SK-N-SH (cell line): Measurements from ENCODE around the gene RYR3. TPM values are rescaled to one million over a fixed set of nuclear protein-coding genes. Genes with fewer than 3 reads are reported as not detected.

Experiments used
- CTCF ChIA-PET: fragments of 300-600, 350-600 bp; formaldehyde crosslinking; extraction: SDS; loops from one replicate; lab custom pipeline; 2021; lab: Yijun Ruan, JAX
- POLR2A ChIA-PET: fragments of 350-600 bp; sonication (Branson Sonifier 250); formaldehyde crosslinking; extraction: SDS; loops from one replicate; lab custom pipeline; 2020; ENCODE audit warnings: antibody characterized with exemption, inconsistent platforms; lab: Yijun Ruan, JAX
- DNase-seq: peaks from one replicate; pipeline ENCODE4 v3.0.0; 2012
- H2AFZ ChIP-seq: fragments of 200-600 bp; sonication (generic); 2 replicates; pipeline ENCODE4 v1.8.1; 2016; ENCODE audit warnings: antibody characterized with exemption, mild to moderate bottlenecking, low read depth
- H3F3A ChIP-seq: fragments of 200-600 bp; sonication (generic); replicated peaks from 2 replicates; pipeline ENCODE3; 2016; ENCODE audit warnings: antibody characterized with exemption, mild to moderate bottlenecking; ENCODE audit not compliant: insufficient read depth
- H3K27ac ChIP-seq, 2 experiments: fragments of 200-500 bp in 1 of 2; fragments of 200-600 bp in 1 of 2; sonication (Bioruptor generic) in 1 of 2; sonication (generic), shearing (Covaris generic) in 1 of 2; 2 replicates each; pipeline versions ENCODE4 v1.5.1 to v1.6.1; 2014 to 2016; ENCODE audit warnings: low read depth in 2 of 2, inconsistent platforms in 1 of 2, low read length in 1 of 2, mild to moderate bottlenecking in 1 of 2, mixed read lengths in 1 of 2
- H3K27me3 ChIP-seq: fragments of 200-600 bp; sonication (generic), shearing (Covaris generic); 2 replicates; pipeline ENCODE4 v1.6.1; 2016; ENCODE audit warnings: mixed run types; ENCODE audit not compliant: insufficient read depth
- H3K36me3 ChIP-seq, 2 experiments: fragments of 200-500 bp in 1 of 2; fragments of 200-600 bp in 1 of 2; sonication (Bioruptor generic) in 1 of 2; sonication (generic) in 1 of 2; replicated peaks in 1 of 2; 2 replicates each; pipeline versions ENCODE3 to v1.5.1; 2014 to 2016; ENCODE audit warnings: low read length in 1 of 2, mild to moderate bottlenecking in 1 of 2; ENCODE audit not compliant: insufficient read depth in 2 of 2, control insufficient read depth in 1 of 2
- H3K4me1 ChIP-seq, 2 experiments: fragments of 200-500 bp in 1 of 2; fragments of 200-600 bp in 1 of 2; sonication (Bioruptor generic) in 1 of 2; sonication (generic), shearing (Covaris generic) in 1 of 2; 2 replicates each; pipeline versions ENCODE4 v1.5.1 to v1.6.1; 2014 to 2016; ENCODE audit warnings: low read depth in 1 of 2, low read length in 1 of 2, mixed run types in 1 of 2; ENCODE audit not compliant: insufficient read depth in 2 of 2, control insufficient read depth in 1 of 2
- H3K4me2 ChIP-seq: fragments of 200-600 bp; sonication (generic), shearing (Covaris generic); 2 replicates; pipeline ENCODE4 v1.6.1; 2017; ENCODE audit warnings: mixed run types
- H3K4me3 ChIP-seq, 2 experiments: fragments of 200-500 bp in 1 of 2; fragments of 200-600 bp in 1 of 2; sonication (Bioruptor generic) in 1 of 2; sonication (generic), shearing (Covaris generic) in 1 of 2; 2 replicates each; pipeline versions ENCODE4 v1.5.1 to v1.8.1; 2014 to 2016; ENCODE audit warnings: low read depth in 2 of 2, inconsistent platforms in 1 of 2, low read length in 1 of 2, mild to moderate bottlenecking in 1 of 2, mixed read lengths in 1 of 2, moderate library complexity in 1 of 2
- H3K79me2 ChIP-seq: fragments of 200-600 bp; sonication (generic); 2 replicates; pipeline ENCODE4 v1.8.1; 2017; ENCODE audit warnings: mild to moderate bottlenecking; ENCODE audit not compliant: insufficient read depth
- H3K9ac ChIP-seq: fragments of 200-600 bp; sonication (generic); 2 replicates; pipeline ENCODE4 v1.6.1; 2017; ENCODE audit warnings: mixed run types
- H3K9me2 ChIP-seq: fragments of 200-600 bp; sonication (generic); 2 replicates; pipeline ENCODE4 v1.6.1; 2017; ENCODE audit warnings: mixed run types
- H3K9me3 ChIP-seq: fragments of 200-600 bp; sonication (generic); 2 replicates; pipeline ENCODE4 v1.6.1; 2017; ENCODE audit warnings: mixed run types, mild to moderate bottlenecking, moderate library complexity
- H4K20me1 ChIP-seq: fragments of 200-600 bp; sonication (generic); 2 replicates; pipeline ENCODE4 v1.6.1; 2017; ENCODE audit warnings: mild to moderate bottlenecking, mixed run types; ENCODE audit not compliant: insufficient read depth
- ELF1 ChIP-seq: IDR thresholded peaks from 2 replicates; pipeline ENCODE4 v1.4.0; 2012
- EP300 ChIP-seq, 2 experiments: IDR thresholded peaks; 2 replicates each; pipeline versions ENCODE4 v1.4.0 to v1.6.1; 2012; ENCODE audit warnings: borderline replicate concordance in 1 of 2, low read depth in 1 of 2, low read length in 1 of 2
- FOSL2 ChIP-seq: IDR thresholded peaks from 2 replicates; pipeline ENCODE4 v1.4.0; 2012; ENCODE audit warnings: low read depth, mild to moderate bottlenecking, moderate library complexity, borderline replicate concordance
- FOXM1 ChIP-seq: IDR thresholded peaks from 2 replicates; pipeline ENCODE4 v1.4.0; 2012; ENCODE audit warnings: low read depth, mild to moderate bottlenecking
- JUND ChIP-seq: IDR thresholded peaks from 2 replicates; pipeline ENCODE4 v1.4.0; 2012
- MAX ChIP-seq: IDR thresholded peaks from 2 replicates; pipeline ENCODE4 v1.4.0; 2012; ENCODE audit warnings: low read depth
- MXI1 ChIP-seq: IDR thresholded peaks from 2 replicates; pipeline ENCODE4 v1.6.1; 2012; ENCODE audit warnings: mild to moderate bottlenecking, low read depth, low read length, improper control_type of control experiment
- NFIC ChIP-seq: IDR thresholded peaks from 2 replicates; pipeline ENCODE4 v1.4.0; 2012; ENCODE audit warnings: borderline replicate concordance
- POLR2AphosphoS5 ChIP-seq: IDR thresholded peaks from 2 replicates; pipeline ENCODE4 v1.6.1; 2012; ENCODE audit warnings: low read depth, low read length
- RAD21 ChIP-seq: IDR thresholded peaks from 2 replicates; pipeline ENCODE4 v1.6.1; 2012; ENCODE audit warnings: mild to moderate bottlenecking, low read length
- RCOR1 ChIP-seq: fragments of 150-350 bp; IDR thresholded peaks from 2 replicates; pipeline ENCODE4 v1.6.1; 2017; ENCODE audit warnings: antibody characterized with exemption, low read length
- RXRA ChIP-seq: IDR thresholded peaks from 2 replicates; pipeline ENCODE4 v1.4.0; 2012; ENCODE audit warnings: low read depth, mild to moderate bottlenecking, borderline replicate concordance
- SIN3A ChIP-seq: IDR thresholded peaks from 2 replicates; pipeline ENCODE4 v1.6.1; 2012; ENCODE audit warnings: low read depth, mild to moderate bottlenecking, low read length, moderate library complexity, borderline replicate concordance
- SMC3 ChIP-seq: IDR thresholded peaks from 2 replicates; pipeline ENCODE4 v1.6.1; 2012; ENCODE audit warnings: low read depth, low read length, improper control_type of control experiment
- TCF12 ChIP-seq: IDR thresholded peaks from 2 replicates; pipeline ENCODE4 v1.4.0; 2012
- TEAD4 ChIP-seq: IDR thresholded peaks from 2 replicates; pipeline ENCODE4 v1.4.0; 2012; ENCODE audit warnings: mild to moderate bottlenecking, borderline replicate concordance; ENCODE audit not compliant: insufficient read depth
- YY1 ChIP-seq: IDR thresholded peaks from 2 replicates; pipeline ENCODE4 v1.4.0; 2012; ENCODE audit warnings: low read depth, mild to moderate bottlenecking
- WGBS: methylation state at CpG from one replicate; pipeline ENCODE4 v1.1.6; 2017; ENCODE audit warnings: low lambda C conversion rate; 5-methylcytosine and 5-hydroxymethylcytosine counted together
- polyA plus RNA-seq, 3 experiments: library from polyadenylated mRNA; depleted of rRNA; stranded (reverse); fragments of >200 nt; gene quantifications; 2 replicates each; pipeline ENCODE4 v1.2.3, GENCODE V29; 2012
- TF ChIP-seq, protein P1 (sequence below): IDR thresholded peaks from 2 replicates; pipeline ENCODE4 v1.4.0; 2012; ENCODE audit warnings: low read depth, borderline replicate concordance
- TF ChIP-seq, protein P2 (sequence below): IDR thresholded peaks from 2 replicates; pipeline ENCODE4 v1.6.1; 2012; ENCODE audit warnings: mild to moderate bottlenecking, low read depth, low read length, moderate library complexity

The RYR3 gene
- polyA plus RNA-seq, 1 of the 3 experiments (the other 2 are of a cell fraction) = 0.02 TPM

GRCh38 chr15:33584797-33585196, 274.0 kb downstream of the RYR3 start (continued):
- peak; percentile 91 for TF ChIP-seq FOSL2
- peak; percentile 35; the same call in 1 of the 2 replicates for TF ChIP-seq RXRA
- TF ChIP-seq MAX = peak; percentile 78; the same call in 1 of the 2 replicates
- no peak for TF ChIP-seq FOXM1

DNA sequence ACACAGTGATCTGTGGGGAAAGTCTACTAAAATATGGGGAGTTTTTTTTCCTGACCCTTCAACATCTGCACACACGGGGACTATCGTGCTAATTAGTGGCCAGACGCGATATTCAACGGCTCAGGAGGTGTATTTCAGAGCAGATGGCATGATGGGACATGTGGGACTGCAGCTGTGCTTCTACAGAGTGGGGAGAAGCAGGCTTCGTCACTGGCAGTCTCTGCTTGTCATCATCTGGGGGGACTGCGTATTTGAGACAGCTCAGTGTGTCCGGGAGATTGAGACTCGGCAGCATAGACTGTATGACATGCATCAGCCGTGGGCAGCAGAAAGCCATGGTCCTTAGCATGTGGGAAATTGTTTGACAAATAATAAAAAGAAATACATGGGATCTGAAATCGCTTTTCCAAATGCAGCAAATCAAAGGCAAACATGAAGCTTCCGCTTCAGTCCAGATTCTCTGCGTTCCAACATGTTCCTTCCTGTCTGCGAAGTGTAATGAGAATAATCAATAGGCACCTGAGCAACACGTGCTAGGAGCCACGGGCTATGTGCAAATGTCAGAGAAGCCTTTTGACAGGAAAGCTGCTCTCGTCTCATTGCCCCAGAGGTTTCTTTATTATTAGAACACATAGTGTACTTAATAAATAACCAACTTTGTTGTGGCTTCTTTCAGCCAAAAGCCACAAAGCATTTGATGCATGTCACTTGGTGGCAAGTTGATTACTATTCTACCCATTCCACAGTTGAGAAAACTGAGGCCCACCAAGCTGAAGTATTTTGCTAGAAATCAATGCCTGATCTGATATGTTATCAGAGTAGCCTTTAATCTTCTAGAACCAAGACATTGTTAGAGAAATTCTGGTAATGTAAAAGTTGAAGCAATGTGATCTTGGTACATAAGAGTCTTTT, 276.3 kb downstream of the RYR3 start:
- Histone ChIP-seq H3K4me3 (no peak overlapping the region), H3K79me2 (no peaks in the 10 kb centered on the region), H3K4me2 (no peak overlapping the region), H3K9ac (no peak overlapping the region), H3K27ac (no peak overlapping the region), H3K9me3 (no peaks in the 10 kb centered on the region), H3F3A (no peaks in the 10 kb centered on the region), H3K4me1 (no peaks in the 10 kb centered on the region; a peak in 1 of 4 replicates)
- POLR2A ChIA-PET = no interaction called here
- 79% methylated on average over 17 of the region's 17 CpGs for WGBS
- TF ChIP-seq SIN3A (no peak), RAD21 (no peak), JUND (no peak)
- TF ChIP-seq, protein P1, sequence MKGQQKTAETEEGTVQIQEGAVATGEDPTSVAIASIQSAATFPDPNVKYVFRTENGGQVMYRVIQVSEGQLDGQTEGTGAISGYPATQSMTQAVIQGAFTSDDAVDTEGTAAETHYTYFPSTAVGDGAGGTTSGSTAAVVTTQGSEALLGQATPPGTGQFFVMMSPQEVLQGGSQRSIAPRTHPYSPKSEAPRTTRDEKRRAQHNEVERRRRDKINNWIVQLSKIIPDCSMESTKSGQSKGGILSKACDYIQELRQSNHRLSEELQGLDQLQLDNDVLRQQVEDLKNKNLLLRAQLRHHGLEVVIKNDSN = no peak
- TF ChIP-seq, all 33 proteins: peak for 0
- H2AFZ ChIP-seq = no peak overlapping the region
- H3K27me3 ChIP-seq = no peaks in the 10 kb centered on the region
- H3K36me3 ChIP-seq = no peaks in the 10 kb centered on the region
- CTCF ChIA-PET = interaction anchor here (0.6 to 1.6 kb wide), 4 partner anchors 11 to 1620 kb away, joined by 3 to 4 read pairs (median 4); no protein-coding TSS in a partner anchor
- H3K9me2 ChIP-seq = no peaks in the 10 kb centered on the region
- H4K20me1 ChIP-seq = no peaks in the 10 kb centered on the region
- no peak for DNase-seq

DNA sequence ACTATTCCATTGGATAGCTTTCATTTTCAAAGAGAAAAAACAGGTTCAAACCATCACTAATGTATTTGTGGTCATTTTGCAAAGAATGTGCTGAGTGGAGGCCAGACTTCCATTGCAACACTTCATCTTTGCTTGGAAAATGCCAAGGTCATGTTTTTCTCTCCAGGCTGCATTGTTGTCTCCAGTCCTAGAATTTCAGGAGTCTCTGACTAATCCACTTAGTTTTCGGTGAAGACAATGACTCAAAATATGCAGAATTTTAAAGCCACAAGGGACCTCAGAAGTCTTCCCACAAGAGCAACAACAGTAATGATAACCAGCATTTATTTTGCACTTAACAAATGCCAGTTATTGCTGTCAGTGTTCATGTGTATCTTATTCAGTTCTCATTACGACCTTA, 277.0 kb downstream of the RYR3 start:
- no peaks in the 10 kb centered on the region for H3K27me3 ChIP-seq
- no peaks in the 10 kb centered on the region for H3K9me3 ChIP-seq
- no peak overlapping the region for H2AFZ ChIP-seq
- no peak overlapping the region for H3K4me2 ChIP-seq
- H3K4me1 ChIP-seq = no peaks in the 10 kb centered on the region; a peak in 1 of 4 replicates
- H3K4me3 ChIP-seq = no peak overlapping the region
- H3K27ac ChIP-seq = no peak overlapping the region
- H3K36me3 ChIP-seq = no peaks in the 10 kb centered on the region
- no peak overlapping the region for H3K9ac ChIP-seq
- 20% methylated on average over 2 of the region's 2 CpGs for WGBS
- H3F3A ChIP-seq = no peaks in the 10 kb centered on the region
- DNase-seq = no peak
- CTCF ChIA-PET = interaction anchor here (0.8 to 1.6 kb wide), 3 partner anchors 11 to 113 kb away, joined by 3 to 4 read pairs (median 4); no protein-coding TSS in a partner anchor
- POLR2A ChIA-PET = no interaction called here
- H4K20me1 ChIP-seq = no peaks in the 10 kb centered on the region
- no peaks in the 10 kb centered on the region for H3K9me2 ChIP-seq
- no peaks in the 10 kb centered on the region for H3K79me2 ChIP-seq
- TF ChIP-seq SMC3 (no peak), RXRA (no peak), TEAD4 (no peak), RAD21 (no peak), MXI1 (no peak), ELF1 (no peak), MAX (no peak), FOSL2 (no peak), FOXM1 (no peak), TCF12 (no peak), EP300 (IDR thresholded peaks at IDR 0.05; ENCODE audit: borderline replicate concordance in 1 of 2, low read depth in 1 of 2, low read length in 1 of 2) (no peak), RCOR1 (no peak), POLR2AphosphoS5 (no peak), YY1 (no peak), NFIC (no peak)
- TF ChIP-seq, protein P2, sequence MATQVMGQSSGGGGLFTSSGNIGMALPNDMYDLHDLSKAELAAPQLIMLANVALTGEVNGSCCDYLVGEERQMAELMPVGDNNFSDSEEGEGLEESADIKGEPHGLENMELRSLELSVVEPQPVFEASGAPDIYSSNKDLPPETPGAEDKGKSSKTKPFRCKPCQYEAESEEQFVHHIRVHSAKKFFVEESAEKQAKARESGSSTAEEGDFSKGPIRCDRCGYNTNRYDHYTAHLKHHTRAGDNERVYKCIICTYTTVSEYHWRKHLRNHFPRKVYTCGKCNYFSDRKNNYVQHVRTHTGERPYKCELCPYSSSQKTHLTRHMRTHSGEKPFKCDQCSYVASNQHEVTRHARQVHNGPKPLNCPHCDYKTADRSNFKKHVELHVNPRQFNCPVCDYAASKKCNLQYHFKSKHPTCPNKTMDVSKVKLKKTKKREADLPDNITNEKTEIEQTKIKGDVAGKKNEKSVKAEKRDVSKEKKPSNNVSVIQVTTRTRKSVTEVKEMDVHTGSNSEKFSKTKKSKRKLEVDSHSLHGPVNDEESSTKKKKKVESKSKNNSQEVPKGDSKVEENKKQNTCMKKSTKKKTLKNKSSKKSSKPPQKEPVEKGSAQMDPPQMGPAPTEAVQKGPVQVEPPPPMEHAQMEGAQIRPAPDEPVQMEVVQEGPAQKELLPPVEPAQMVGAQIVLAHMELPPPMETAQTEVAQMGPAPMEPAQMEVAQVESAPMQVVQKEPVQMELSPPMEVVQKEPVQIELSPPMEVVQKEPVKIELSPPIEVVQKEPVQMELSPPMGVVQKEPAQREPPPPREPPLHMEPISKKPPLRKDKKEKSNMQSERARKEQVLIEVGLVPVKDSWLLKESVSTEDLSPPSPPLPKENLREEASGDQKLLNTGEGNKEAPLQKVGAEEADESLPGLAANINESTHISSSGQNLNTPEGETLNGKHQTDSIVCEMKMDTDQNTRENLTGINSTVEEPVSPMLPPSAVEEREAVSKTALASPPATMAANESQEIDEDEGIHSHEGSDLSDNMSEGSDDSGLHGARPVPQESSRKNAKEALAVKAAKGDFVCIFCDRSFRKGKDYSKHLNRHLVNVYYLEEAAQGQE = no peak
- TF ChIP-seq, protein P1 = no peak
